ENCODE measurements around the gene GLIPR1L1.
"Not testable (repeated sequence)": the region's sequence is repeated elsewhere in the genome, so short reads cannot be mapped to it uniquely, and the experiment has no call there.

The GLIPR1L1 gene

GRCh38 chr12:75334384-75335030, at the start of gene GLIPR1L1:
TSS of gene GLIPR1L1 (plus strand) at chr12:75334670. CDS start at chr12:75334729, 59 bp downstream.
- peak; percentile 45 to 72 (median 50) for DNase-seq (ENCODE audit: low read depth in 2 of 3, low spot score in 2 of 3)

- DNase-seq (ENCODE audit: low read depth in 2 of 3, low spot score in 2 of 3): no peak
These were observed 45.6 kb upstream of the GLIPR1L1 start for GRCh38 chr12:75288860-75289259.

GRCh38 chr12:75289753-75290152, 44.7 kb upstream of the GLIPR1L1 start:
- no peak for DNase-seq (ENCODE audit: low read depth in 2 of 3, low spot score in 2 of 3)

- no peak for DNase-seq (ENCODE audit: low read depth in 2 of 3, low spot score in 2 of 3)
These were observed 43.5 kb upstream of the GLIPR1L1 start for GRCh38 chr12:75291014-75291413.

GRCh38 chr12:75294336-75294735, 40.1 kb upstream of the GLIPR1L1 start:
- DNase-seq (ENCODE audit: low read depth in 2 of 3, low spot score in 2 of 3): no peak

- no peak for DNase-seq (ENCODE audit: low read depth in 2 of 3, low spot score in 2 of 3)
These were observed 39.7 kb upstream of the GLIPR1L1 start for GRCh38 chr12:75294797-75295196.

GRCh38 chr12:75302225-75302624, 32.2 kb upstream of the GLIPR1L1 start:
- DNase-seq (ENCODE audit: low read depth in 2 of 3, low spot score in 2 of 3): no peak

GRCh38 chr12:75302781-75303180, 31.7 kb upstream of the GLIPR1L1 start:
- no peak for DNase-seq (ENCODE audit: low read depth in 2 of 3, low spot score in 2 of 3)

- no peak for DNase-seq (ENCODE audit: low read depth in 2 of 3, low spot score in 2 of 3)
These were observed 28.8 kb upstream of the GLIPR1L1 start for GRCh38 chr12:75305412-75306332.

- DNase-seq (ENCODE audit: low read depth in 2 of 3, low spot score in 2 of 3): no peak
These were observed 26.2 kb upstream of the GLIPR1L1 start for GRCh38 chr12:75308279-75308678.

GRCh38 chr12:75311369-75311768, 23.1 kb upstream of the GLIPR1L1 start:
- no peak for DNase-seq (ENCODE audit: low read depth in 2 of 3, low spot score in 2 of 3)

- DNase-seq (ENCODE audit: low read depth in 2 of 3, low spot score in 2 of 3): no peak
These were observed 19.0 kb upstream of the GLIPR1L1 start for GRCh38 chr12:75315518-75315917.

GRCh38 chr12:75317784-75318183, 16.7 kb upstream of the GLIPR1L1 start:
- DNase-seq (ENCODE audit: low read depth in 2 of 3, low spot score in 2 of 3): no peak

GRCh38 chr12:75322464-75322863, 12.0 kb upstream of the GLIPR1L1 start:
- DNase-seq (ENCODE audit: low read depth in 2 of 3, low spot score in 2 of 3): no peak

- no peak for DNase-seq (ENCODE audit: low read depth in 2 of 3, low spot score in 2 of 3)
These were observed 10.8 kb upstream of the GLIPR1L1 start for GRCh38 chr12:75323663-75324062.

GRCh38 chr12:75327642-75328041, 6.8 kb upstream of the GLIPR1L1 start:
- DNase-seq (ENCODE audit: low read depth in 2 of 3, low spot score in 2 of 3): no peak

- peak; percentile 28 to 39 (median 36) for DNase-seq (ENCODE audit: low read depth in 2 of 3, low spot score in 2 of 3)
These were observed 4.3 kb upstream of the GLIPR1L1 start, which contains the start of gene CAPS2 for GRCh38 chr12:75329918-75330826. TSS of gene CAPS2 (minus strand) at chr12:75330324. CDS start at chr12:75326498, 3,826 bp downstream.

- no peak for DNase-seq (ENCODE audit: low read depth in 2 of 3, low spot score in 2 of 3)
These were observed 3.4 kb downstream of the GLIPR1L1 start for GRCh38 chr12:75337905-75338304.

- DNase-seq (ENCODE audit: low read depth in 2 of 3, low spot score in 2 of 3): no peak
These were observed 7.4 kb downstream of the GLIPR1L1 start for GRCh38 chr12:75341873-75342272.

GRCh38 chr12:75345531-75345930, 11.1 kb downstream of the GLIPR1L1 start:
- no peak for DNase-seq (ENCODE audit: low read depth in 2 of 3, low spot score in 2 of 3)

- not testable (repeated sequence) for DNase-seq (ENCODE audit: low read depth in 2 of 3, low spot score in 2 of 3)
These were observed 11.7 kb downstream of the GLIPR1L1 start for GRCh38 chr12:75346215-75346614.

Measured in activated CD8-positive, alpha-beta memory T cell treated with anti-CD3 and anti-CD28 coated beads for 48 hours (primary cell).